Measurements from ENCODE around the gene BRD3OS.

The BRD3OS gene

GRCh38 chr9:134040781-134041648 is 15.7 kb downstream of the BRD3OS start:
- H3K36me3 Mint-ChIP-seq, result peaks cover 54 to 61% of the 10 kb centered on the region in 2 donors
- peaks cover 9 to 11% of the 10 kb centered on the region in 2 donors for H3K9me3 Mint-ChIP-seq

GRCh38 chr9:134041649-134041962 is 16.3 kb downstream of the BRD3OS start:
- Mint-ChIP-seq H3K4me1 (no peaks in the 10 kb centered on the region), H3K9me3 (peaks cover 9% of the 10 kb centered on the region in 2 donors), H3K36me3 (peaks cover 53 to 56% of the 10 kb centered on the region in 2 donors), H3K27me3 (no peaks in the 10 kb centered on the region), H3K4me3 (no peak overlapping the region), H3K27ac (no peak overlapping the region)
- DNase-seq (no peak), ATAC-seq (replicated peaks) (no peak)

More at GRCh38 chr9:134040781-134041648, 15.7 kb downstream of the BRD3OS start:
- no peak for ATAC-seq (replicated peaks)
- no peak overlapping the region for H3K4me3 Mint-ChIP-seq
- H3K27me3 Mint-ChIP-seq, result no peaks in the 10 kb centered on the region
- H3K4me1 Mint-ChIP-seq, result no peaks in the 10 kb centered on the region
- no peak overlapping the region for H3K27ac Mint-ChIP-seq
- no peak for DNase-seq

GRCh38 chr9:134043531-134043988 is 18.3 kb downstream of the BRD3OS start:
- ATAC-seq (replicated peaks), result no peak
- no peaks in the 10 kb centered on the region for H3K27me3 Mint-ChIP-seq
- H3K4me3 Mint-ChIP-seq, result no peak overlapping the region
- no peak overlapping the region for H3K27ac Mint-ChIP-seq
- DNase-seq, result no peak
- peaks cover 48 to 54% of the 10 kb centered on the region in 2 donors for H3K36me3 Mint-ChIP-seq
- peaks cover 9% of the 10 kb centered on the region in 2 donors for H3K9me3 Mint-ChIP-seq
- no peaks in the 10 kb centered on the region for H3K4me1 Mint-ChIP-seq

- Mint-ChIP-seq H3K9me3 (peaks cover 0 to 1% of the 10 kb centered on the region in 2 donors), H3K36me3 (peaks cover 42 to 47% of the 10 kb centered on the region in 2 donors), H3K4me1 (no peaks in the 10 kb centered on the region), H3K4me3 (no peak overlapping the region), H3K27me3 (no peaks in the 10 kb centered on the region), H3K27ac (no peak overlapping the region)
- DNase-seq, result no peak
- ATAC-seq (replicated peaks), result no peak
Measured at GRCh38 chr9:134044944-134045343, 19.7 kb downstream of the BRD3OS start.

- no peak overlapping the region for H3K4me3 Mint-ChIP-seq
- no peaks in the 10 kb centered on the region for H3K4me1 Mint-ChIP-seq
- peaks cover 41 to 42% of the 10 kb centered on the region in 2 donors for H3K36me3 Mint-ChIP-seq
- H3K9me3 Mint-ChIP-seq, result no peaks in the 10 kb centered on the region
- no peak overlapping the region for H3K27ac Mint-ChIP-seq
- no peak for DNase-seq
- H3K27me3 Mint-ChIP-seq, result no peaks in the 10 kb centered on the region
- ATAC-seq (replicated peaks), result no peak
Measured at GRCh38 chr9:134045841-134046544, 20.7 kb downstream of the BRD3OS start.

GRCh38 chr9:134046894-134047681 is 21.8 kb downstream of the BRD3OS start:
- Mint-ChIP-seq H3K27ac (peak overlapping the region; percentile 37), H3K4me3 (no peak overlapping the region), H3K4me1 (no peaks in the 10 kb centered on the region), H3K27me3 (no peaks in the 10 kb centered on the region), H3K36me3 (peaks cover 41 to 45% of the 10 kb centered on the region in 2 donors), H3K9me3 (no peaks in the 10 kb centered on the region)
- DNase-seq (no peak), ATAC-seq (replicated peaks) (no peak)

GRCh38 chr9:134047868-134048581 is 22.7 kb downstream of the BRD3OS start:
- Mint-ChIP-seq H3K9me3 (no peaks in the 10 kb centered on the region), H3K4me1 (no peaks in the 10 kb centered on the region), H3K27ac (no peak overlapping the region), H3K4me3 (no peak overlapping the region), H3K27me3 (no peaks in the 10 kb centered on the region), H3K36me3 (peaks cover 41 to 48% of the 10 kb centered on the region in 2 donors)
- no peak for DNase-seq
- ATAC-seq (replicated peaks), result no peak

- no peaks in the 10 kb centered on the region for H3K9me3 Mint-ChIP-seq
- no peaks in the 10 kb centered on the region for H3K27me3 Mint-ChIP-seq
- DNase-seq (no peak), ATAC-seq (replicated peaks) (no peak)
- H3K27ac Mint-ChIP-seq, result peak overlapping the region; percentile 31
- peaks cover 41 to 47% of the 10 kb centered on the region in 2 donors for H3K36me3 Mint-ChIP-seq
- H3K4me1 Mint-ChIP-seq, result no peaks in the 10 kb centered on the region
- no peak overlapping the region for H3K4me3 Mint-ChIP-seq
Measured at GRCh38 chr9:134048582-134048968, 23.3 kb downstream of the BRD3OS start.

GRCh38 chr9:134049236-134049635 is 24.0 kb downstream of the BRD3OS start:
- Mint-ChIP-seq H3K27ac (no peak overlapping the region), H3K4me1 (peaks cover 0 to 2% of the 10 kb centered on the region in 2 donors), H3K9me3 (no peaks in the 10 kb centered on the region), H3K36me3 (peaks cover 36 to 42% of the 10 kb centered on the region in 2 donors), H3K4me3 (no peak overlapping the region), H3K27me3 (no peaks in the 10 kb centered on the region)
- no peak for DNase-seq
- no peak for ATAC-seq (replicated peaks)

GRCh38 chr9:134049772-134050588 is 24.7 kb downstream of the BRD3OS start:
- Mint-ChIP-seq H3K27ac (no peak overlapping the region), H3K27me3 (no peaks in the 10 kb centered on the region), H3K36me3 (peaks cover 34 to 36% of the 10 kb centered on the region in 2 donors), H3K4me1 (peaks cover 3 to 4% of the 10 kb centered on the region in 2 donors), H3K4me3 (no peak overlapping the region), H3K9me3 (no peaks in the 10 kb centered on the region)
- ATAC-seq (replicated peaks) (no peak), DNase-seq (no peak)

GRCh38 chr9:134050726-134051125 is 25.4 kb downstream of the BRD3OS start:
- no peak overlapping the region for H3K27ac Mint-ChIP-seq
- H3K9me3 Mint-ChIP-seq, result no peaks in the 10 kb centered on the region
- ATAC-seq (replicated peaks), result no peak
- H3K36me3 Mint-ChIP-seq, result peaks cover 34 to 35% of the 10 kb centered on the region in 2 donors
- peaks cover 9 to 11% of the 10 kb centered on the region in 2 donors for H3K4me1 Mint-ChIP-seq
- DNase-seq, result no peak
- H3K4me3 Mint-ChIP-seq, result no peak overlapping the region
- no peaks in the 10 kb centered on the region for H3K27me3 Mint-ChIP-seq

GRCh38 chr9:134051319-134051718 is 26.0 kb downstream of the BRD3OS start:
- ATAC-seq (replicated peaks), result no peak
- no peak overlapping the region for H3K27ac Mint-ChIP-seq
- DNase-seq, result no peak
- peaks cover 29 to 35% of the 10 kb centered on the region in 2 donors for H3K36me3 Mint-ChIP-seq
- H3K4me3 Mint-ChIP-seq, result no peak overlapping the region
- no peaks in the 10 kb centered on the region for H3K9me3 Mint-ChIP-seq
- H3K4me1 Mint-ChIP-seq, result peaks cover 11 to 17% of the 10 kb centered on the region in 2 donors
- H3K27me3 Mint-ChIP-seq, result no peaks in the 10 kb centered on the region

- no peaks in the 10 kb centered on the region for H3K9me3 Mint-ChIP-seq
- no peak for ATAC-seq (replicated peaks)
- DNase-seq, result no peak
- no peak overlapping the region for H3K4me3 Mint-ChIP-seq
- no peak overlapping the region for H3K27ac Mint-ChIP-seq
- peaks cover 21 to 38% of the 10 kb centered on the region in 2 donors for H3K36me3 Mint-ChIP-seq
- H3K27me3 Mint-ChIP-seq, result no peaks in the 10 kb centered on the region
- H3K4me1 Mint-ChIP-seq, result peaks cover 15 to 28% of the 10 kb centered on the region in 2 donors
Measured at GRCh38 chr9:134052491-134052890, 27.2 kb downstream of the BRD3OS start.

Measured in stimulated activated naive B cell treated with anti-CD40 and anti-IgM and Interleukin-4, amounts not matched to agents 10 μg/mL and 1 μg/mL and 100 μg/mL, for 72 hours (primary cell).